Activated naive CD4-positive, alpha-beta T cell treated with anti-CD3 and anti-CD28 coated beads for 36 hours (primary cell): ENCODE measurements around the gene NDUFS6. TPM values are rescaled to one million over a fixed set of nuclear protein-coding genes. Genes with fewer than 3 reads are reported as not detected.
"Not testable (repeated sequence)": the region's sequence is repeated elsewhere in the genome, so short reads cannot be mapped to it uniquely, and the experiment has no call there.

ENCODE experiments used
- CTCF ChIA-PET: fragments of 350-600 bp; sonication (Branson Sonifier 250); formaldehyde crosslinking; loops from one replicate; lab custom pipeline; 2021; ENCODE audit warnings: antibody characterized with exemption; lab: Charles Lee
- DNase-seq: peaks from one replicate; pipeline ENCODE4 v3.0.0-alpha.2; 2020
- H3K27ac Mint-ChIP-seq: one replicate; pipeline ENCODE4 v1.8.0; 2021; ENCODE audit warnings: mild to moderate bottlenecking, mixed read lengths
- H3K27me3 Mint-ChIP-seq: one replicate; pipeline ENCODE4 v1.8.0; 2021; ENCODE audit warnings: low read depth, mixed read lengths
- H3K36me3 Mint-ChIP-seq: one replicate; pipeline ENCODE4 v1.8.0; 2021; ENCODE audit warnings: low read depth, mixed read lengths
- H3K4me1 Mint-ChIP-seq: one replicate; pipeline ENCODE4 v1.8.0; 2021; ENCODE audit warnings: low read depth, mixed read lengths
- H3K4me3 Mint-ChIP-seq: one replicate; pipeline ENCODE4 v1.8.0; 2021; ENCODE audit warnings: mild to moderate bottlenecking, moderate library complexity, mixed read lengths
- H3K9me3 Mint-ChIP-seq: one replicate; pipeline ENCODE4 v1.8.0; 2021; ENCODE audit warnings: mixed read lengths
- intact Hi-C: fragments of 100-400 bp; cut with micrococcal nuclease; formaldehyde crosslinking; loops from one replicate; pipeline ENCODE4 v1.15.1; 2023
- total RNA-seq, 2 experiments: library from RNA; stranded (reverse); gene quantifications; one replicate each; pipeline ENCODE4 v1.2.3, GENCODE V29; 2021

Gene NDUFS6
- total RNA-seq, 2 experiments from 2014 or later, result 39.5 to 44.6 TPM

DNA sequence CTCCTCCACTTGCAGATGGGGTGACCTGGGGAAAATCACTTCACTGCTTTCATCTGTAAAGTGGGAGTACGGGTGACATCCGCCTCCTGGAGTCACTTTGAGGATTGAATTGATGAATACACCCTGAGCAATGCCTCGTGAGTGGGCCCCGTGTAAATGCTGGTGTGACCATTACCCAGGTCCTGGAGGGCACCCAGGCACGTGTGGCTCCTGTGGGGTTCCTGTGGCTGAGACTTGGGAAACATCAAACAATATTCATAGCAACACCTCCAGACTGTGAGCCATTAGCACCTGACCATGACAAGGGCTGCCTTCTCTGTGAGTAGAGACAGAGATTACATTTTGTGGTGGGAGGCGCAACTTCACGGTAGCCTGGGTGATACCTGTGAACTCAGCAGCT is 13.0 kb upstream of the NDUFS6 start:
- CTCF ChIA-PET, result no interaction called here
- H3K9me3 Mint-ChIP-seq, result no peaks in the 10 kb centered on the region
- no peak overlapping the region for H3K27ac Mint-ChIP-seq
- H3K4me1 Mint-ChIP-seq, result peaks cover 43% of the 10 kb centered on the region
- H3K4me3 Mint-ChIP-seq, result no peak overlapping the region
- intact Hi-C loops, result no loop called here
- H3K36me3 Mint-ChIP-seq, result peaks cover 2% of the 10 kb centered on the region
- H3K27me3 Mint-ChIP-seq, result no peaks in the 10 kb centered on the region
- DNase-seq, result no peak

- H3K27ac Mint-ChIP-seq, result no peak overlapping the region
- no peaks in the 10 kb centered on the region for H3K27me3 Mint-ChIP-seq
- no peaks in the 10 kb centered on the region for H3K9me3 Mint-ChIP-seq
- H3K4me3 Mint-ChIP-seq, result no peak overlapping the region
- no peak for DNase-seq
- CTCF ChIA-PET, result no interaction called here
- intact Hi-C loops, result no loop called here
- H3K36me3 Mint-ChIP-seq, result peaks cover 2% of the 10 kb centered on the region
- peaks cover 48% of the 10 kb centered on the region for H3K4me1 Mint-ChIP-seq
Measured at GRCh38 chr5:1788828-1789227, 12.4 kb upstream of the NDUFS6 start.

GRCh38 chr5:1789438-1789833 is 11.8 kb upstream of the NDUFS6 start:
- intact Hi-C loops, H3K9me3 Mint-ChIP-seq, H3K27ac Mint-ChIP-seq, H3K27me3 Mint-ChIP-seq, H3K36me3 Mint-ChIP-seq, CTCF ChIA-PET, H3K4me3 Mint-ChIP-seq: not testable (repeated sequence)
- H3K4me1 Mint-ChIP-seq, result peaks cover 54% of the 10 kb centered on the region
- peak; percentile 30 for DNase-seq

GRCh38 chr5:1789834-1790471 is 11.3 kb upstream of the NDUFS6 start:
- Mint-ChIP-seq H3K27me3 (no peaks in the 10 kb centered on the region), H3K9me3 (no peaks in the 10 kb centered on the region), H3K27ac (no peak overlapping the region), H3K4me3 (no peak overlapping the region), H3K4me1 (peaks cover 58% of the 10 kb centered on the region), H3K36me3 (peaks cover 2% of the 10 kb centered on the region)
- CTCF ChIA-PET, result interaction anchor here (0.7 kb wide), 1 partner anchor 187 kb away, joined by 3 read pairs; no protein-coding TSS in a partner anchor
- DNase-seq, result no peak
- intact Hi-C loops, result loop anchor here (10.0 kb wide), 2 partner anchors 255 to 475 kb away; no protein-coding TSS in a partner anchor

GRCh38 chr5:1791176-1791575 is 10.0 kb upstream of the NDUFS6 start:
- peaks cover 63% of the 10 kb centered on the region for H3K4me1 Mint-ChIP-seq
- CTCF ChIA-PET, result no interaction called here
- intact Hi-C loops, result loop anchor here (10.0 kb wide), 2 partner anchors 256 to 476 kb away; no protein-coding TSS in a partner anchor
- DNase-seq, result no peak
- H3K36me3 Mint-ChIP-seq, result peaks cover 5% of the 10 kb centered on the region
- H3K27ac Mint-ChIP-seq, result peak overlapping the region; percentile 46
- no peaks in the 10 kb centered on the region for H3K9me3 Mint-ChIP-seq
- H3K4me3 Mint-ChIP-seq, result no peak overlapping the region
- no peaks in the 10 kb centered on the region for H3K27me3 Mint-ChIP-seq

- peak; percentile 89 for DNase-seq
- H3K27ac Mint-ChIP-seq, result peak overlapping the region; percentile 96
- CTCF ChIA-PET, result interaction anchor here (0.5 to 1.7 kb wide), 3 partner anchors 10 to 124 kb away, joined by 3 to 5 read pairs (median 3); no protein-coding TSS in a partner anchor
- no peaks in the 10 kb centered on the region for H3K27me3 Mint-ChIP-seq
- intact Hi-C loops, result loop anchor here (1.0 to 10.0 kb wide), 5 partner anchors 8 to 478 kb away; partner anchors contain the start of gene NDUFS6
- H3K9me3 Mint-ChIP-seq, result no peaks in the 10 kb centered on the region
- peaks cover 10% of the 10 kb centered on the region for H3K36me3 Mint-ChIP-seq
- H3K4me3 Mint-ChIP-seq, result peak overlapping the region; percentile 59
- peaks cover 74% of the 10 kb centered on the region for H3K4me1 Mint-ChIP-seq
Measured at GRCh38 chr5:1792842-1793266, 8.4 kb upstream of the NDUFS6 start.

- peak overlapping the region; percentile 59 for H3K4me3 Mint-ChIP-seq
- H3K36me3 Mint-ChIP-seq, result peaks cover 14% of the 10 kb centered on the region
- H3K27ac Mint-ChIP-seq, result peak overlapping the region; percentile 96
- intact Hi-C loops, result loop anchor here (2.0 to 10.0 kb wide), 3 partner anchors 95 to 479 kb away; no protein-coding TSS in a partner anchor
- no peaks in the 10 kb centered on the region for H3K9me3 Mint-ChIP-seq
- CTCF ChIA-PET, result interaction anchor here (1.1 to 1.7 kb wide), 2 partner anchors 9 to 124 kb away, joined by 3 to 5 read pairs; no protein-coding TSS in a partner anchor
- DNase-seq, result peak; percentile 53
- H3K4me1 Mint-ChIP-seq, result peaks cover 79% of the 10 kb centered on the region
- no peaks in the 10 kb centered on the region for H3K27me3 Mint-ChIP-seq
Measured at GRCh38 chr5:1793301-1793740, 7.9 kb upstream of the NDUFS6 start.

- no peak overlapping the region for H3K4me3 Mint-ChIP-seq
- no peak for DNase-seq
- intact Hi-C loops, result loop anchor here (2.0 to 10.0 kb wide), 3 partner anchors 95 to 479 kb away; no protein-coding TSS in a partner anchor
Measured at GRCh38 chr5:1793966-1794900, 7.0 kb upstream of the NDUFS6 start.

DNA sequence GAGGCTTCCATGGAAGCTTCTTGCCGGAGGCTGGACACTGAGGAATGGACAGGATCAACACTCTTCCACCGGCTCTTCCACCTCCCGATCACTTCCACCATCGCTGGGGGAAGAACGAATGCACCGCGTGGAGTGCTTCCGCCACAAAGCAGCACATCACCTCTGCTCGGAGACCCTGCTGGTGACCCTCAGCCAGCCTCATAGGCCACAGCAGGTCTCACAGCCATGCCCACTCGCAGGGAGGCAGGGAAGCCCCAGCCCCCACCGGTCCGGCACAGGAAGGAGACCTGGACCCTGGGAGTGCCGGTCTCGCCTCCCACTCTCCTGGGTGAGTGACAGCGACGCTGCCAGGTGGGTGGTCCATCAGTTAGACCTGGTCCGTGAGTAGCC is 6.3 kb upstream of the NDUFS6 start:
- Mint-ChIP-seq H3K36me3 (peaks cover 23% of the 10 kb centered on the region), H3K27ac (peak overlapping the region; percentile 0), H3K4me3 (no peak overlapping the region), H3K27me3 (no peaks in the 10 kb centered on the region), H3K9me3 (no peaks in the 10 kb centered on the region), H3K4me1 (peaks cover 74% of the 10 kb centered on the region)
- CTCF ChIA-PET, result no interaction called here
- intact Hi-C loops, result loop anchor here (10.0 kb wide), 2 partner anchors 260 to 480 kb away; no protein-coding TSS in a partner anchor
- DNase-seq, result no peak

More at GRCh38 chr5:1793966-1794900, 7.0 kb upstream of the NDUFS6 start:
- peaks cover 22% of the 10 kb centered on the region for H3K36me3 Mint-ChIP-seq
- CTCF ChIA-PET, result interaction anchor here (1.1 to 1.7 kb wide), 2 partner anchors 8 to 125 kb away, joined by 3 to 5 read pairs; no protein-coding TSS in a partner anchor
- peaks cover 81% of the 10 kb centered on the region for H3K4me1 Mint-ChIP-seq
- H3K27me3 Mint-ChIP-seq, result no peaks in the 10 kb centered on the region
- H3K9me3 Mint-ChIP-seq, result no peaks in the 10 kb centered on the region
- H3K27ac Mint-ChIP-seq, result no peak overlapping the region

- intact Hi-C loops, result loop anchor here (10.0 kb wide), 2 partner anchors 261 to 481 kb away; no protein-coding TSS in a partner anchor
- Mint-ChIP-seq H3K9me3 (no peaks in the 10 kb centered on the region), H3K4me1 (peaks cover 68% of the 10 kb centered on the region), H3K27me3 (no peaks in the 10 kb centered on the region), H3K27ac (peak overlapping the region; percentile 0), H3K4me3 (no peak overlapping the region), H3K36me3 (peaks cover 24% of the 10 kb centered on the region)
- CTCF ChIA-PET, result no interaction called here
- no peak for DNase-seq
Measured at GRCh38 chr5:1795506-1795905, 5.7 kb upstream of the NDUFS6 start.

GRCh38 chr5:1795931-1796330 is 5.3 kb upstream of the NDUFS6 start:
- peaks cover 24% of the 10 kb centered on the region for H3K36me3 Mint-ChIP-seq
- H3K4me3 Mint-ChIP-seq, result no peak overlapping the region
- no peaks in the 10 kb centered on the region for H3K27me3 Mint-ChIP-seq
- CTCF ChIA-PET, result no interaction called here
- no peaks in the 10 kb centered on the region for H3K9me3 Mint-ChIP-seq
- no peak overlapping the region for H3K27ac Mint-ChIP-seq
- peaks cover 66% of the 10 kb centered on the region for H3K4me1 Mint-ChIP-seq
- DNase-seq, result no peak
- intact Hi-C loops, result loop anchor here (10.0 kb wide), 2 partner anchors 261 to 481 kb away; no protein-coding TSS in a partner anchor
